ENCODE measurements around the gene PCDHB13.

DNA sequence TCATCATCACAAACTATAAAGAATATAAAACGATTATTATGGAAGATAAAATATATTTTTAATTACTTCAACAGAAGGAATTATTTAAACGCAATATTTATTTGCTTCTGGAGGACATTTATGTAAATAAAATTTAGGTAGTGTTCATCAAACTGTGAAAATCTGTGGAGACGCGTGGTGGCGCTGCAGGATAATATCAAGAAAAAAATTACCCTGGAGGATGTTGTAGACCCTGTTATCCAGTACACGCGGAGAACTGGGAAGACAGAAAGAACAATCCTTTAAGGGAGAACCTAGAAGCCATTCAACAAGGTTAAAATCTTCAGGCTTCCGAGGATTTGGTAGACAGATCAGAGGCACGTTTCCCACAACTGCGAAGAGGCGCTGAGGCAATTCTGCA lies 5.2 kb upstream of the PCDHB13 start, which contains the start of gene PCDHB12:
- TF ChIP-seq, protein P1, sequence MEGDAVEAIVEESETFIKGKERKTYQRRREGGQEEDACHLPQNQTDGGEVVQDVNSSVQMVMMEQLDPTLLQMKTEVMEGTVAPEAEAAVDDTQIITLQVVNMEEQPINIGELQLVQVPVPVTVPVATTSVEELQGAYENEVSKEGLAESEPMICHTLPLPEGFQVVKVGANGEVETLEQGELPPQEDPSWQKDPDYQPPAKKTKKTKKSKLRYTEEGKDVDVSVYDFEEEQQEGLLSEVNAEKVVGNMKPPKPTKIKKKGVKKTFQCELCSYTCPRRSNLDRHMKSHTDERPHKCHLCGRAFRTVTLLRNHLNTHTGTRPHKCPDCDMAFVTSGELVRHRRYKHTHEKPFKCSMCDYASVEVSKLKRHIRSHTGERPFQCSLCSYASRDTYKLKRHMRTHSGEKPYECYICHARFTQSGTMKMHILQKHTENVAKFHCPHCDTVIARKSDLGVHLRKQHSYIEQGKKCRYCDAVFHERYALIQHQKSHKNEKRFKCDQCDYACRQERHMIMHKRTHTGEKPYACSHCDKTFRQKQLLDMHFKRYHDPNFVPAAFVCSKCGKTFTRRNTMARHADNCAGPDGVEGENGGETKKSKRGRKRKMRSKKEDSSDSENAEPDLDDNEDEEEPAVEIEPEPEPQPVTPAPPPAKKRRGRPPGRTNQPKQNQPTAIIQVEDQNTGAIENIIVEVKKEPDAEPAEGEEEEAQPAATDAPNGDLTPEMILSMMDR (conservative IDR thresholded peaks at IDR 0.05; ENCODE audit: low read depth, low read length): peak; percentile 31
- TF ChIP-seq POLR2A (IDR thresholded peaks at IDR 0.05; ENCODE audit: low read depth, low read length) (no peak), SMC3 (IDR thresholded peaks at IDR 0.05; ENCODE audit: low read depth, low read length) (no peak)
- TF ChIP-seq, protein P2, sequence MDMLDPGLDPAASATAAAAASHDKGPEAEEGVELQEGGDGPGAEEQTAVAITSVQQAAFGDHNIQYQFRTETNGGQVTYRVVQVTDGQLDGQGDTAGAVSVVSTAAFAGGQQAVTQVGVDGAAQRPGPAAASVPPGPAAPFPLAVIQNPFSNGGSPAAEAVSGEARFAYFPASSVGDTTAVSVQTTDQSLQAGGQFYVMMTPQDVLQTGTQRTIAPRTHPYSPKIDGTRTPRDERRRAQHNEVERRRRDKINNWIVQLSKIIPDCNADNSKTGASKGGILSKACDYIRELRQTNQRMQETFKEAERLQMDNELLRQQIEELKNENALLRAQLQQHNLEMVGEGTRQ (IDR thresholded peaks at IDR 0.05; ENCODE audit: low read depth, low read length): no peak
